ACC112 (cell line): Measurements from ENCODE around the gene DLAT.
"Not testable (repeated sequence)": the region's sequence is repeated elsewhere in the genome, so short reads cannot be mapped to it uniquely, and the experiment has no call there.

Experiments used
- H2AFZ ChIP-seq: fragments of 200-600 bp; sonication (generic); one replicate; pipeline ENCODE4 v1.6.0; 2017; ENCODE audit warnings: antibody characterized with exemption, low read length; ENCODE audit not compliant: unreplicated experiment
- H3K27ac ChIP-seq: fragments of 200-600 bp; sonication (generic); 2 replicates; pipeline ENCODE4 v1.5.1; 2014; ENCODE audit warnings: low read depth, mild to moderate bottlenecking, antibody characterized with exemption, low read length, moderate library complexity
- H3K27me3 ChIP-seq: fragments of 200-600 bp; sonication (generic); 2 replicates; pipeline ENCODE4 v1.6.1; 2014; ENCODE audit warnings: mild to moderate bottlenecking, antibody characterized with exemption, low read length, moderate library complexity, mixed read lengths; ENCODE audit not compliant: insufficient read depth
- H3K36me3 ChIP-seq: fragments of 200-600 bp; sonication (generic); 2 replicates; pipeline ENCODE4 v1.6.1; 2016; ENCODE audit warnings: mild to moderate bottlenecking, antibody characterized with exemption, low read length, moderate library complexity, mixed read lengths; ENCODE audit not compliant: insufficient read depth
- H3K4me1 ChIP-seq: fragments of 200-600 bp; sonication (generic); one replicate; pipeline ENCODE4 v1.6.1; 2016; ENCODE audit warnings: low read length, mixed read lengths; ENCODE audit not compliant: insufficient read depth, unreplicated experiment, control insufficient read depth
- H3K4me3 ChIP-seq: fragments of 200-600 bp; sonication (generic); 2 replicates; pipeline ENCODE4 v1.5.1; 2014; ENCODE audit warnings: mild to moderate bottlenecking, low read depth, low read length
- H3K79me2 ChIP-seq: fragments of 200-600 bp; sonication (generic); one replicate; pipeline ENCODE4 v1.6.0; 2016; ENCODE audit warnings: low read length; ENCODE audit not compliant: control insufficient read depth, unreplicated experiment, insufficient read depth

The DLAT gene

GRCh38 chr11:112087212-112087611 lies 62.0 kb downstream of the DLAT start:
- Histone ChIP-seq H3K36me3 (peaks cover 34% of the 10 kb centered on the region), H3K4me1 (peaks cover 23% of the 10 kb centered on the region), H3K79me2 (peaks cover 55% of the 10 kb centered on the region), H3K4me3 (peak overlapping the region; percentile 98), H3K27me3 (no peaks in the 10 kb centered on the region), H2AFZ (peak overlapping the region; percentile 87), H3K27ac (peak overlapping the region; percentile 47; the same call in 1 of the 2 replicates)

GRCh38 chr11:112095302-112095701 lies 70.1 kb downstream of the DLAT start:
- H2AFZ ChIP-seq, H3K27me3 ChIP-seq, H3K79me2 ChIP-seq, H3K4me1 ChIP-seq, H3K4me3 ChIP-seq, H3K27ac ChIP-seq: not testable (repeated sequence)
- peaks cover 15% of the 10 kb centered on the region for H3K36me3 ChIP-seq

GRCh38 chr11:112096194-112096593 lies 71.0 kb downstream of the DLAT start:
- peaks cover 15% of the 10 kb centered on the region for H3K36me3 ChIP-seq
- H3K27ac ChIP-seq: no peak overlapping the region
- no peak overlapping the region for H3K4me3 ChIP-seq

GRCh38 chr11:112097734-112098528 lies 72.7 kb downstream of the DLAT start:
- H3K79me2 ChIP-seq: no peaks in the 10 kb centered on the region
- H3K4me3 ChIP-seq: no peak overlapping the region
- H3K4me1 ChIP-seq: no peaks in the 10 kb centered on the region
- H3K27me3 ChIP-seq: no peaks in the 10 kb centered on the region
- no peak overlapping the region for H3K27ac ChIP-seq
- no peak overlapping the region for H2AFZ ChIP-seq
- peaks cover 10% of the 10 kb centered on the region; the same call in 1 of the 2 replicates for H3K36me3 ChIP-seq

More at GRCh38 chr11:112096194-112096593, 71.0 kb downstream of the DLAT start:
- no peaks in the 10 kb centered on the region for H3K27me3 ChIP-seq
- H3K79me2 ChIP-seq: no peaks in the 10 kb centered on the region
- no peaks in the 10 kb centered on the region for H3K4me1 ChIP-seq
- no peak overlapping the region for H2AFZ ChIP-seq

- H3K4me3 ChIP-seq: no peak overlapping the region
- 0 out of 2 replicates have a peak, but pooled peaks cover 6% of the 10 kb centered on the region for H3K36me3 ChIP-seq
- no peaks in the 10 kb centered on the region for H3K4me1 ChIP-seq
- H2AFZ ChIP-seq: no peak overlapping the region
- H3K27me3 ChIP-seq: no peaks in the 10 kb centered on the region
- no peak overlapping the region for H3K27ac ChIP-seq
- H3K79me2 ChIP-seq: no peaks in the 10 kb centered on the region
These were observed 75.3 kb downstream of the DLAT start for GRCh38 chr11:112100462-112100861.

GRCh38 chr11:112103446-112103845 lies 78.2 kb downstream of the DLAT start:
- Histone ChIP-seq H3K27me3 (no peaks in the 10 kb centered on the region), H2AFZ (no peak overlapping the region), H3K4me1 (no peaks in the 10 kb centered on the region), H3K4me3 (no peak overlapping the region), H3K79me2 (no peaks in the 10 kb centered on the region), H3K27ac (no peak overlapping the region), H3K36me3 (no peaks in the 10 kb centered on the region)

- H3K4me3 ChIP-seq: no peak overlapping the region
- H3K36me3 ChIP-seq: no peaks in the 10 kb centered on the region
- H2AFZ ChIP-seq: no peak overlapping the region
- H3K4me1 ChIP-seq: no peaks in the 10 kb centered on the region
- no peak overlapping the region for H3K27ac ChIP-seq
- no peaks in the 10 kb centered on the region for H3K27me3 ChIP-seq
- H3K79me2 ChIP-seq: no peaks in the 10 kb centered on the region
These were observed 80.9 kb downstream of the DLAT start for GRCh38 chr11:112106070-112106469.
